HepG2 (cell line): ENCODE data around the gene BAIAP3. TPM values are rescaled to one million over a fixed set of nuclear protein-coding genes. Genes with fewer than 3 reads are reported as not detected.
A peak's percentile ranks its signal among the peaks of the same experiment; 100 is the strongest.

ENCODE experiments used
- ATAC-seq: fragments of 200-7000 bp; cut with Tn5 transposase; 3 replicates; pipeline ENCODE4 v1.9.1; 2020; ENCODE audit warnings: mild to moderate bottlenecking, moderate library complexity
- BruUV-seq: library from RNA; stranded (reverse); fragments of 400-500 nt; replicated peaks from 2 replicates; lab custom pipeline; 2021; lab: Mats Ljungman, UMichigan
- CTCF ChIA-PET: fragments of 300-600 bp; formaldehyde crosslinking; extraction: SDS; loops from one replicate; lab custom pipeline; 2021; ENCODE audit warnings: low total read pairs, inconsistent platforms, low intra/inter-chr PET ratio; lab: Yijun Ruan, JAX
- POLR2A ChIA-PET: fragments of 350-600 bp; sonication (Branson Sonifier 250); formaldehyde crosslinking; loops from one replicate; lab custom pipeline; 2020; ENCODE audit warnings: antibody characterized with exemption, inconsistent platforms; lab: Yijun Ruan, JAX
- DNase-seq: peaks from one replicate; pipeline ENCODE4 v3.0.0-alpha.2; 2015; ENCODE audit warnings: low spot score
- FAIRE-seq: peaks from 3 replicates; lab custom pipeline; 2011; peaks lifted over from hg19 to GRCh38; lab: Jason Lieb, UNC
- H2AFZ ChIP-seq: one replicate; pipeline ENCODE4 v1.6.1; 2011; ENCODE audit warnings: low read length, inconsistent platforms
- H3K27ac ChIP-seq: fragments of 300-600 bp; 3 replicates; pipeline ENCODE4 v1.8.0; 2011; ENCODE audit warnings: mixed run types, mild to moderate bottlenecking, mixed read lengths, low read length, inconsistent platforms; ENCODE audit not compliant: insufficient read depth; ENCODE audit errors: extremely low read length
- H3K27me3 ChIP-seq, 2 experiments: fragments of 200-600 bp in 1 of 2; 2 replicates in 1 of 2; 3 replicates in 1 of 2; pipeline versions ENCODE4 v1.6.0 to v1.8.0; 2011; ENCODE audit warnings: low read length in 2 of 2, mild to moderate bottlenecking in 2 of 2, moderate library complexity in 2 of 2, inconsistent platforms in 1 of 2; ENCODE audit not compliant: insufficient read depth in 2 of 2, control insufficient read depth in 1 of 2
- H3K36me3 ChIP-seq, 2 experiments: fragments of 200-600 bp in 1 of 2; replicated peaks in 1 of 2; 2 replicates in 1 of 2; 3 replicates in 1 of 2; pipeline versions ENCODE4 v1.5.1 to v1.8.0; 2011; ENCODE audit warnings: low read length in 2 of 2, inconsistent platforms in 1 of 2; ENCODE audit not compliant: insufficient read depth in 2 of 2, control insufficient read depth in 1 of 2
- H3K4me1 ChIP-seq: 2 replicates; pipeline ENCODE4 v1.5.1; 2012; ENCODE audit warnings: low read length, inconsistent platforms; ENCODE audit not compliant: insufficient read depth
- H3K4me2 ChIP-seq: 2 replicates; pipeline ENCODE4 v1.6.0; 2011; ENCODE audit warnings: low read depth, low read length, inconsistent platforms
- H3K4me3 ChIP-seq, 3 experiments: fragments of 200-600 bp in 1 of 3; sonication (generic), shearing (Covaris generic) in 1 of 3; replicated peaks in 1 of 3; 2 replicates each; pipeline ENCODE4 v1.5.1; 2011 to 2016; ENCODE audit warnings: low read length in 3 of 3, inconsistent platforms in 2 of 3, low read depth in 2 of 3, mild to moderate bottlenecking in 2 of 3, control low read depth in 1 of 3, mixed read lengths in 1 of 3; ENCODE audit not compliant: insufficient read depth in 1 of 3
- H3K79me2 ChIP-seq: one replicate; pipeline ENCODE4 v1.6.1; 2011; ENCODE audit warnings: low read length, inconsistent platforms; ENCODE audit not compliant: insufficient read depth
- H3K9ac ChIP-seq: 2 replicates; pipeline ENCODE4 v1.6.0; 2011; ENCODE audit warnings: mild to moderate bottlenecking, low read depth, low read length, inconsistent platforms; ENCODE audit not compliant: insufficient read depth
- H3K9me3 ChIP-seq: 2 replicates; pipeline ENCODE4 v1.5.1; 2012; ENCODE audit warnings: mild to moderate bottlenecking, low read length
- H4K20me1 ChIP-seq: 2 replicates; pipeline ENCODE4 v1.6.0; 2011; ENCODE audit warnings: inconsistent platforms, mild to moderate bottlenecking, low read length, moderate library complexity; ENCODE audit not compliant: insufficient read depth
- ASH2L ChIP-seq: fragments of 300-600, 200-600 bp; sonication (generic); IDR thresholded peaks from 2 replicates; pipeline ENCODE4 v1.7.0; 2017; ENCODE audit warnings: low read depth, mild to moderate bottlenecking, moderate library complexity, mixed read lengths, low read length; ENCODE audit not compliant: insufficient read length
- CHD4 ChIP-seq: fragments of 200-600 bp; sonication (generic); IDR thresholded peaks from 2 replicates; pipeline ENCODE4 v1.7.0; 2017; ENCODE audit warnings: mild to moderate bottlenecking, low read length, borderline replicate concordance
- HCFC1 ChIP-seq: fragments of 150-350 bp; IDR thresholded peaks from 2 replicates; pipeline ENCODE4 v1.6.1; 2014; ENCODE audit warnings: low read depth, low read length
- IRX3 ChIP-seq: sonication (generic); formaldehyde crosslinking; IDR thresholded peaks from 2 replicates; pipeline ENCODE4 v1.8.1; 2023; ENCODE audit warnings: mild to moderate bottlenecking, low read depth, missing genetic modification reagents, borderline replicate concordance
- JUNB ChIP-seq: sonication (generic); formaldehyde crosslinking; IDR thresholded peaks from 2 replicates; pipeline ENCODE4 v1.8.0; 2022; ENCODE audit warnings: missing genetic modification reagents, mild to moderate bottlenecking, borderline replicate concordance
- MYC ChIP-seq: sonication (generic); formaldehyde crosslinking; IDR thresholded peaks from 2 replicates; pipeline ENCODE4 v1.9.0; 2021; ENCODE audit warnings: missing genetic modification reagents, borderline replicate concordance
- NCOA5 ChIP-seq: sonication (generic); formaldehyde crosslinking; IDR thresholded peaks from 2 replicates; pipeline ENCODE4 v1.4.0; 2020; ENCODE audit warnings: missing genetic modification reagents
- PITX1 ChIP-seq: sonication (generic); formaldehyde crosslinking; IDR thresholded peaks from 2 replicates; pipeline ENCODE4 v1.5.1; 2020; ENCODE audit warnings: mild to moderate bottlenecking, missing genetic modification reagents
- SRSF9 ChIP-seq: fragments of 200-400 bp; formaldehyde crosslinking; IDR thresholded peaks from 2 replicates; pipeline ENCODE4 v1.6.1; 2018; ENCODE audit warnings: borderline replicate concordance, mild to moderate bottlenecking, low read depth, low read length; ENCODE audit not compliant: insufficient read depth, poor library complexity, severe bottlenecking
- TEF ChIP-seq: sonication (generic); formaldehyde crosslinking; IDR thresholded peaks from 2 replicates; pipeline ENCODE4 v1.5.0; 2020; ENCODE audit warnings: missing genetic modification reagents
- TRIM24 ChIP-seq: sonication (generic); formaldehyde crosslinking; IDR thresholded peaks from 2 replicates; pipeline ENCODE4 v1.8.0; 2022; ENCODE audit warnings: mild to moderate bottlenecking, missing genetic modification reagents
- YEATS2 ChIP-seq: sonication (generic); formaldehyde crosslinking; IDR thresholded peaks from 2 replicates; pipeline ENCODE4 v1.4.0; 2020; ENCODE audit warnings: missing genetic modification reagents, borderline replicate concordance
- ZNF317 ChIP-seq: sonication (generic); formaldehyde crosslinking; IDR thresholded peaks from 2 replicates; pipeline ENCODE4 v1.5.0; 2020; ENCODE audit warnings: mild to moderate bottlenecking, missing genetic modification reagents
- ZNF558 ChIP-seq: sonication (generic); formaldehyde crosslinking; IDR thresholded peaks from 2 replicates; pipeline ENCODE4 v1.9.0; 2022; ENCODE audit warnings: mild to moderate bottlenecking, missing genetic modification reagents, borderline replicate concordance
- ZNF564 ChIP-seq: sonication (generic); formaldehyde crosslinking; IDR thresholded peaks from 2 replicates; pipeline ENCODE4 v1.8.1; 2023; ENCODE audit warnings: mild to moderate bottlenecking, missing genetic modification reagents
- ZNF703 ChIP-seq: sonication (generic); formaldehyde crosslinking; IDR thresholded peaks from 2 replicates; pipeline ENCODE4 v1.5.1; 2020; ENCODE audit warnings: missing genetic modification reagents, mild to moderate bottlenecking, moderate library complexity, borderline replicate concordance
- ZNF713 ChIP-seq: sonication (generic); formaldehyde crosslinking; IDR thresholded peaks from 2 replicates; pipeline ENCODE4 v1.4.0; 2020; ENCODE audit warnings: mild to moderate bottlenecking, missing genetic modification reagents
- ZNF772 ChIP-seq: sonication (generic); formaldehyde crosslinking; IDR thresholded peaks from 2 replicates; pipeline ENCODE4 v1.5.0; 2020; ENCODE audit warnings: mild to moderate bottlenecking, missing genetic modification reagents
- ZNF777 ChIP-seq: sonication (generic); formaldehyde crosslinking; IDR thresholded peaks from 2 replicates; pipeline ENCODE4 v1.4.0; 2020; ENCODE audit warnings: missing genetic modification reagents
- ZNF850 ChIP-seq: sonication (generic); formaldehyde crosslinking; conservative IDR thresholded peaks from 2 replicates; pipeline ENCODE4 v1.9.0; 2021; ENCODE audit warnings: mild to moderate bottlenecking, missing genetic modification reagents
- ZSCAN31 ChIP-seq: sonication (generic); formaldehyde crosslinking; IDR thresholded peaks from 2 replicates; pipeline ENCODE4 v1.5.0; 2020; ENCODE audit warnings: low read depth, mild to moderate bottlenecking, missing genetic modification reagents
- WGBS: methylation state at CpG from one replicate; pipeline ENCODE4 v1.1.6; 2017; ENCODE audit warnings: low lambda C conversion rate; 5-methylcytosine and 5-hydroxymethylcytosine counted together
- in situ Hi-C: cut with HindIII; loops from 2 replicates; pipeline ENCODE4 v1.10.0; 2017; ENCODE audit warnings: low pct_unique_long_range_greater_than_20kb; ENCODE audit not compliant: extremely low pct_ligation_motif_present
- intact Hi-C: fragments of 100-400 bp; cut with micrococcal nuclease; formaldehyde crosslinking; loops from one replicate; pipeline ENCODE4 v1.10.0; 2022; ENCODE audit not compliant: unreplicated experiment
- polyA plus RNA-seq, 8 experiments: library from polyadenylated mRNA; depleted of rRNA in 3 of 8; stranded (reverse) in 7 of 8; unstranded in 1 of 8; fragments of >200 nt; fragmentation: Illumina TruSeq in 4 of 8; extraction: Trizol in 4 of 8; gene quantifications; 2 replicates each; pipeline versions ENCODE4 v1.2.1 to v1.2.3, GENCODE V29; 2011 to 2016; ENCODE audit warnings: low read depth in 4 of 8, missing spikeins in 1 of 8, mixed read lengths in 1 of 8; ENCODE audit not compliant: insufficient read depth in 1 of 8
- total RNA-seq, 5 experiments: library from RNA; depleted of rRNA; stranded (reverse); fragments of >200 nt; fragmentation: Illumina TruSeq; extraction: Trizol; gene quantifications; 2 replicates each; pipeline ENCODE4 v1.2.3, GENCODE V29; 2016; ENCODE audit warnings: low read depth in 1 of 5
- TF ChIP-seq, protein P1 (sequence below): sonication (generic); formaldehyde crosslinking; IDR thresholded peaks from 2 replicates; pipeline ENCODE4 v1.5.1; 2020; ENCODE audit warnings: missing genetic modification reagents, mild to moderate bottlenecking, borderline replicate concordance
- TF ChIP-seq, protein P2 (sequence below): sonication (generic); formaldehyde crosslinking; IDR thresholded peaks from 2 replicates; pipeline ENCODE4 v1.9.0; 2021; ENCODE audit warnings: missing genetic modification reagents, borderline replicate concordance

Gene BAIAP3
- total and polyA plus RNA-seq, 2 of the 13 experiments (the other 11 are each of a cell fraction or from before 2014, with no cell fraction given), result 3.2 to 5.7 TPM

DNA sequence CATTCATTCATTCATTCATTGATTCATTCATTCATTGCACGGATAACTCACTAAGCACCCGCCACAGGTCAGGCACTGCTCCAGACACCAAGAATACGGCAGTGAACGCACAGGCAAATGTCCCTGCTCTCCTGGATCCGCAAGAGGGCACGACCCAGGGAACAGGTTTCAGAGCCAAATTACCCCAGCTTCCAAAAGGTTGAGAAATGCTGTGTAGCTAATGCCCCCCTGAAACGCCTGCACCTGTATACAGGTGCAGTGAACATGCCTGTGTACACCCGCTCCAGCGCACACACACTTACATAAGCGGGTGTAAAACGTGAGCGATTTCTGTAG lies 33.6 kb upstream of the BAIAP3 start:
- peak overlapping the region; percentile 81 for H3K9ac ChIP-seq
- no peaks in the 10 kb centered on the region for H4K20me1 ChIP-seq
- ATAC-seq (no peak), FAIRE-seq (no peak), DNase-seq (no peak)
- in situ Hi-C loops, result no loop called here
- H3K9me3 ChIP-seq, result no peaks in the 10 kb centered on the region
- peak overlapping the region; percentile 42 to 74 (median 44); a peak in 5 of 6 replicates for H3K4me3 ChIP-seq
- intact Hi-C loops, result no loop called here
- no peaks in the 10 kb centered on the region for H3K36me3 ChIP-seq
- no peaks in the 10 kb centered on the region for H3K79me2 ChIP-seq
- POLR2A ChIA-PET, result interaction anchor here (1.2 kb wide), 1 partner anchor 9 kb away, joined by 4 read pairs; the partner anchor contains the start of gene UBE2I
- H2AFZ ChIP-seq, result no peak overlapping the region
- BruUV-seq, result no TSS peak
- 4% methylated on average over 12 of the region's 12 CpGs for WGBS
- H3K27me3 ChIP-seq, result no peaks in the 10 kb centered on the region
- CTCF ChIA-PET, result no interaction called here
- peaks cover 81% of the 10 kb centered on the region for H3K4me1 ChIP-seq
- peak overlapping the region; percentile 94 for H3K4me2 ChIP-seq
- H3K27ac ChIP-seq, result no peak overlapping the region
- no peak for TF ChIP-seq IRX3 (CRISPR knock-in tag)
- TF ChIP-seq HCFC1, result no peak
- no peak for TF ChIP-seq ZNF772 (CRISPR knock-in tag)
- peak; percentile 20; the same call in 1 of the 2 replicates for TF ChIP-seq MYC (CRISPR knock-in tag)
- TF ChIP-seq ZNF703, result no peak
- peak; percentile 16 for TF ChIP-seq ASH2L
- TF ChIP-seq SRSF9, result no peak
- TF ChIP-seq, protein P1, sequence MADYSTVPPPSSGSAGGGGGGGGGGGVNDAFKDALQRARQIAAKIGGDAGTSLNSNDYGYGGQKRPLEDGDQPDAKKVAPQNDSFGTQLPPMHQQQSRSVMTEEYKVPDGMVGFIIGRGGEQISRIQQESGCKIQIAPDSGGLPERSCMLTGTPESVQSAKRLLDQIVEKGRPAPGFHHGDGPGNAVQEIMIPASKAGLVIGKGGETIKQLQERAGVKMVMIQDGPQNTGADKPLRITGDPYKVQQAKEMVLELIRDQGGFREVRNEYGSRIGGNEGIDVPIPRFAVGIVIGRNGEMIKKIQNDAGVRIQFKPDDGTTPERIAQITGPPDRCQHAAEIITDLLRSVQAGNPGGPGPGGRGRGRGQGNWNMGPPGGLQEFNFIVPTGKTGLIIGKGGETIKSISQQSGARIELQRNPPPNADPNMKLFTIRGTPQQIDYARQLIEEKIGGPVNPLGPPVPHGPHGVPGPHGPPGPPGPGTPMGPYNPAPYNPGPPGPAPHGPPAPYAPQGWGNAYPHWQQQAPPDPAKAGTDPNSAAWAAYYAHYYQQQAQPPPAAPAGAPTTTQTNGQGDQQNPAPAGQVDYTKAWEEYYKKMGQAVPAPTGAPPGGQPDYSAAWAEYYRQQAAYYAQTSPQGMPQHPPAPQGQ, result no peak
- no peak for TF ChIP-seq YEATS2 (CRISPR knock-in tag)
- no peak for TF ChIP-seq ZNF850 (CRISPR knock-in tag)
- TF ChIP-seq TEF (CRISPR knock-in tag), result no peak
- no peak for TF ChIP-seq PITX1 (CRISPR knock-in tag)
- no peak for TF ChIP-seq NCOA5
- TF ChIP-seq TRIM24 (CRISPR knock-in tag), result no peak
- TF ChIP-seq ZNF558 (CRISPR knock-in tag), result no peak
- TF ChIP-seq ZNF713, result no peak
- 0 out of 2 replicates have a peak, but pooled peaks have one; percentile 12 for TF ChIP-seq ZSCAN31
- TF ChIP-seq CHD4, result peak; percentile 73; the same call in 1 of the 2 replicates
- TF ChIP-seq ZNF564, result no peak
- TF ChIP-seq, protein P2, sequence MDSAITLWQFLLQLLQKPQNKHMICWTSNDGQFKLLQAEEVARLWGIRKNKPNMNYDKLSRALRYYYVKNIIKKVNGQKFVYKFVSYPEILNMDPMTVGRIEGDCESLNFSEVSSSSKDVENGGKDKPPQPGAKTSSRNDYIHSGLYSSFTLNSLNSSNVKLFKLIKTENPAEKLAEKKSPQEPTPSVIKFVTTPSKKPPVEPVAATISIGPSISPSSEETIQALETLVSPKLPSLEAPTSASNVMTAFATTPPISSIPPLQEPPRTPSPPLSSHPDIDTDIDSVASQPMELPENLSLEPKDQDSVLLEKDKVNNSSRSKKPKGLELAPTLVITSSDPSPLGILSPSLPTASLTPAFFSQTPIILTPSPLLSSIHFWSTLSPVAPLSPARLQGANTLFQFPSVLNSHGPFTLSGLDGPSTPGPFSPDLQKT (CRISPR knock-in tag), result no peak
- TF ChIP-seq ZNF777 (CRISPR knock-in tag), result peak; percentile 19; the same call in 1 of the 2 replicates
- TF ChIP-seq JUNB, result no peak
- TF ChIP-seq ZNF317 (CRISPR knock-in tag), result no peak
